GM18951 (cell line): ENCODE measurements around the gene SLC30A9.

Experiments used
- POLR2A ChIP-seq: IDR thresholded peaks from 4 replicates; pipeline ENCODE4 v1.6.1; 2011; ENCODE audit warnings: mild to moderate bottlenecking; ENCODE audit not compliant: insufficient read length, insufficient read depth; ENCODE audit errors: extremely low read depth
- in situ Hi-C: fragments of 300-500 bp; cut with MboI; formaldehyde crosslinking; loops from one replicate; pipeline ENCODE4 v1.12.0; 2022; ENCODE audit warnings: low sequenced_read_pairs, mixed read lengths, inconsistent platforms; ENCODE audit not compliant: unreplicated experiment

SLC30A9 gene

DNA sequence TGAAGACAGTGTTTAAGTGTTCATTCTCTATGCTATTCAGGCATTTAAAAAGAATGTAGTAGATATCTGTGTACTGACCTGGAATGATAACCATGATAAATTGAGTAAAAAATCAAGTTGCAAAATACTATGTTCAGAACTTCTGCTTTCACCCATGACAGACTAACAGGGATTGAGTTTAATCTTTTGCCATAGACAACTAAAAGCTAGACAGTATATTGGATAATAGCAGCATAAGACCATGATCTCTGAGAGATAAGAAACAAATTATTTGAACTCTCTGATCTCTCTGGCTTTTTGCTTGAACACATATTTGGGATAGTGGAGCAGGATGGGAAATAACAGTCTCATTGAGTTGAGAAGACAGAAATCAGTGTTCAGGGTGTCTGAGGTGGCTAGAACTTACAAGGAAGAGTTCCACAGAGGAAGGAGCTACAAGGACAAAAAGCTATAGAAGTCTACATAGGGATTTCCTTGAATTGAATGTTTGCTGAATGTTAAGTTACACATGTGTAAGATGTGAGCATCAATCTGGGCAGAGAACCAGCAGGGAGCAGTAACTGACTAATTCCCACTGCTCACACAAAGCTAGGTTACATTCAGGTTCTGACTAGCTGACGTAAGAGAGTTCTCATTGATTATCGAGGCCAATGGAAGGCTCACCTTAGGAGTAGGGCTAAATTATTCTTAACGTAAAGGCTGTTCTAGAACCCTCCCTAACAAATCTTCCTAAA is 60.4 kb downstream of the SLC30A9 start:
- in situ Hi-C loops = no loop called here
- TF ChIP-seq POLR2A = no peak

DNA sequence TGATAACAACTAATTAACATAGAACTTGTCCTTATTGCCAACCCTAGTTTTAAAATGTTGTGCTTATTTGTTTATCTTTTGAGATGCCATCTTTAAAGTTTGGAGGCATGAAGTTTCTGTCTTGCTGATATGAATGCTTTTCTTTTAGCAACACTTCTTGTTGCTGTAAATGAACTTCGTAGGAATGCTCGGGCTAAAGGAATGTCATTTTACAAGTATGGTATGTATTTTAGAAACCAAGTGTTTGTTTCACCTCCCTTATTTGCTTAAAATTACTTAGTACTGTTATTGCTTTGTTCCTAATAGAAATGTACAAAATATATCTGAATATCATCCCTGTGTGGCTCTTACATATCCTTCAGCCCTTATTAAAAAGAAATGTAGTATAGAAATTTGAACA is 76.1 kb downstream of the SLC30A9 start:
- no peak for TF ChIP-seq POLR2A
- in situ Hi-C loops = no loop called here

GRCh38 chr4:42067264-42067663 is 76.9 kb downstream of the SLC30A9 start:
- in situ Hi-C loops = no loop called here
- no peak for TF ChIP-seq POLR2A

- in situ Hi-C loops = no loop called here
- no peak for TF ChIP-seq POLR2A
Observed at GRCh38 chr4:42070463-42070862, 80.1 kb downstream of the SLC30A9 start.

- in situ Hi-C loops = no loop called here
- no peak for TF ChIP-seq POLR2A
Observed at GRCh38 chr4:42074294-42074693, 84.0 kb downstream of the SLC30A9 start.

- in situ Hi-C loops = no loop called here
- no peak for TF ChIP-seq POLR2A
Observed at GRCh38 chr4:42078184-42078801, 88.0 kb downstream of the SLC30A9 start.

DNA sequence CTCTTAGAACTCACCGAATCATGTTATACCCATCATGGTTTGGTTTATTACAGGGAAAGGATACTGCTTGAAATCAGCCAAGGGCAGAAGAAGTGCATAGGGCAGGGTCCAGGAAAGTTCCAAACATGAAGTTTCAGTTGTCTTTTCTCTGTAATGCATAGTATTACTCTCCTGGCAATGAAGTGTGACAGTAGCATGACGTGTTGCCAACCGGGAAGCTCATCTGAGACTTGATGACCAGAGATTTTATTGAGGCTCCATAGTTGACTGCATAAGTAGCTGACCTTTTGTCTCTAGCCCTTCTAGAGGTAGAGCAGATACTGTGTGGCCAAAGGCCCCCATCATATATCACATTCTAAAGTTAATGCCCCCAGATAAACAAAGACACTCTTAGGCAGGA is 90.0 kb downstream of the SLC30A9 start:
- in situ Hi-C loops = no loop called here
- no peak for TF ChIP-seq POLR2A

DNA sequence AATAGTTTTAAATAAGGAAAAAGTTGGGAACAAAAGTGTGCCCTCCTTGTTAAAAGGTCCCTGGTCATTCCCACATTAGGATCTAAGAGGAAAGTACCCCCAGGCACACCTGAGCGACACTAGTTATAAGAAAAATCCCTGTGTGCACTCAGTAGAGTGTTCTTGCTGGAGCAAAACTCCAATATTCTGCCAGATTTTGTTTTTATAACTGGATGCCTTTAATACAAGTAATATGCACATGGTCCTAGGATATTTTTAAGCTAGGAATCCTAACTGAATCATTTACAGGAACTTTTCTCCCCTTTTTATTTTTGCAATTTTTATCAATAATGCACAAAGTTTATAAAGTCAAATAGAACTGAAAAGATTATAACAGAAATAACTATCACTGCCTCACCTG is 93.5 kb downstream of the SLC30A9 start:
- TF ChIP-seq POLR2A = no peak
- in situ Hi-C loops = no loop called here

DNA sequence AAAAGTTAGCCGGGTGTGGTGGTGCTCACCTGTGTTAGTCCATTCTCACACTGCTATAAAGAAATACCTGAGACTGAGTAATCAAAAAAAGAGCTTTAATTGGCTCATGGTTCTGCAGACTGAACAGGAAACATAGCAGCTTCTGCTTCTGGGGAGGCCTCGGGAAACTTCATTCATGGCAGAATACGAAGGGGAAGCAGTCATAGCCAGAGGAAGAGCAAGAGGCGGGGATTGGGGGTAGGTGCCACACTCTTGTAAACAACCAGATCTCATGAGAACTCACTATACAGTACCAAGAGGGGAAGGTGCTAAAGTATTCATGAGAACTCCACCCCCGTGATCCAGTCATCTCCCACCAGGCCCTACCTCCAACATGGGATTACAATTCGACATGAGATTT is 98.1 kb downstream of the SLC30A9 start:
- in situ Hi-C loops = no loop called here
- TF ChIP-seq POLR2A = no peak

GRCh38 chr4:42101446-42101975 is 111.2 kb downstream of the SLC30A9 start:
- TF ChIP-seq POLR2A = no peak
- in situ Hi-C loops = no loop called here

GRCh38 chr4:42104521-42104920 is 114.2 kb downstream of the SLC30A9 start:
- in situ Hi-C loops = no loop called here
- TF ChIP-seq POLR2A = no peak

DNA sequence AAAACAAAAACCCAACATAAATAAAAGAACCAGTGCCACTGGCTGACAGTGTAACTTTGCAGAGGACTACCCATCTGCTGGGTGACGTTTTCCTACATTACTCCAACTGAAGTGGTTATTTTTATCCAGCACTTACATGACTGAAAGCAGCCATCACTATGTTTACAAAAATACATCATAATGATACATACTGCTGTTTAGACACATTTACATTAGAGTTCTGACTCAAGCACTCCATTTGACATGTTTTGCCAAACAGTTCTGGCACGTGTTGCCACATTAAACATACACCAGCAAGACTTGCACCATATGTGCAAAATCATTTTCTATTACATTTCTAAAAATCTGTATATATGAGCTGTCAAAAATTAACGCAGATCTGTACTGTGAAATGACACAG is 122.5 kb downstream of the SLC30A9 start:
- TF ChIP-seq POLR2A = no peak
- in situ Hi-C loops = no loop called here

DNA sequence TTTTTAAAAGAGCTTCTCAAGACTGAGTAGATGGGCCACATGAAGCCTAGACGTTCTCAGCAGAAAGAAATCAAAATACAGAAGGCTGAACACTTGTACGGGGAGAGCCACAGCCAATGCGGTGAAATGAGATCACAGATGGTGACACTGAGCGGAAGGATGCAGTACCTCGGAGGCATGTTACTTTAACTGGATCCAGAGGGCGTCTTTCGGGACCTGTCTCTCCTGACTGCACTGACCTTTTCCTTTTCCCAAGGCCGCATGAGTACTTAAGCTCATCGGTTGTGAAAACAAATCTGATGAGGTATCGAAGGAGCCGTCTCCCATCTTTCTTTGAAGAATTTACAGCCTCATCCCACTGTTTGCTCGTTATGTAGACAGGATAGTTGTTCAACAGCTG is 129.6 kb downstream of the SLC30A9 start:
- in situ Hi-C loops = no loop called here
- TF ChIP-seq POLR2A = no peak

DNA sequence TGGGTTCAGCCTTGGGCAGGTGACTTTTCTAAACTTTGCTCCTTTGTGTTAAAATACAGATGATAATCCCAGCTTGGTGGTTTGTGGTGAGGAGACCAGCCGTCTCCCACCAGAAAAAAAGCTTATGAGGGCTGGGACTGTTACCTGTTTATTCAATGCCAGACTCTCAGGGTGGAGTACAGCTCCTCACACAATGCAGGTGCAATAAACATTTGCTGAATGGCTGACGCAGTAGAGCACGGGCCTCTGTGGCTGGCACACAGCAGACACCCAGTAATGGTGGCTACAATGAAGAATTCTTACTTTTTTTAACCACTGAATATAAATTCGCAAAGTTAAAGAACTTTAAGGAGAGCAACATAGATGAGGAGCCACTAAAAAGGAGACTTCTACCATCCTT is 131.9 kb downstream of the SLC30A9 start:
- no peak for TF ChIP-seq POLR2A
- in situ Hi-C loops = no loop called here
